Fibroblast of skin of abdomen (primary cell): ENCODE measurements around the gene LCNL1.

Source experiments
- DNase-seq: peaks from one replicate; pipeline ENCODE4 v3.0.0-alpha.2; 2013

LCNL1 gene

GRCh38 chr9:136960212-136960937, 22.4 kb upstream of the LCNL1 start:
- DNase-seq, result no peak

DNA sequence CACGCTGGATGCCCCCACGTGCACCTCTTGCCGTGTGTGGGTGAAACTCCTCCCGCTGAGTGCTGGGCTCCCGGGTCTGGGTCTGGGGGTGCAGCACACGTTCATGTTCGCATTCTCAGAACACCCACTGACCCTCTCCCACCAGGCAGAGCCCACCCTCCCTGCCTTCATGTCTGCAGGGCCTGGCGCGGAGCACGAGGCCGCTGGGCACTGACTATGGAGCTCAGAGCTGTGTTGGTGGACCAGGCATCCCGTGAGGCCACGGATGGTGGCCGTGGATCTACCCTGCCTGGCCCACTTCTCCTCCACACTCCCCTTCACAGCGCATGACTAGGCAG, 21.9 kb upstream of the LCNL1 start:
- DNase-seq, result no peak

GRCh38 chr9:136961279-136962065, 21.3 kb upstream of the LCNL1 start:
- no peak for DNase-seq

DNA sequence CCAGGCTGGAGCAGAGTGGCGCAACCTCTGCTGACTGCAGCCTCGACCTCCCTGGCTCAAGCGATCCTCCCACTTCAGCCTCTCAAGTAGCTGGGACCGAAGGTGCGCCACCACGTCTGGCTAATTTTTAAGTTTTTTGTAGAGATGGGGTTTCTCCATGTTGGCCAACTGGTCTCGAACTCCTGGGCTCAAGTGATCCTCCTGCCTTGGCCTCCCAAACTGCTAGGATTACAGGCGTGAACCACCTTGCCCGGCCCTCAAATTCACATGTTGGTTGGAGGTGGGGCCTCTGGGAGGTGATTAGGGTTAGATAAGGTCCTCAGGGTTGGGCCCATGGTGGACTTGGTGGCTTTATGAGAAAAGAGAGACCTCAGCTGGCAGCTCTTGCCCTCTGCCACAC, 20.6 kb upstream of the LCNL1 start:
- no peak for DNase-seq

DNA sequence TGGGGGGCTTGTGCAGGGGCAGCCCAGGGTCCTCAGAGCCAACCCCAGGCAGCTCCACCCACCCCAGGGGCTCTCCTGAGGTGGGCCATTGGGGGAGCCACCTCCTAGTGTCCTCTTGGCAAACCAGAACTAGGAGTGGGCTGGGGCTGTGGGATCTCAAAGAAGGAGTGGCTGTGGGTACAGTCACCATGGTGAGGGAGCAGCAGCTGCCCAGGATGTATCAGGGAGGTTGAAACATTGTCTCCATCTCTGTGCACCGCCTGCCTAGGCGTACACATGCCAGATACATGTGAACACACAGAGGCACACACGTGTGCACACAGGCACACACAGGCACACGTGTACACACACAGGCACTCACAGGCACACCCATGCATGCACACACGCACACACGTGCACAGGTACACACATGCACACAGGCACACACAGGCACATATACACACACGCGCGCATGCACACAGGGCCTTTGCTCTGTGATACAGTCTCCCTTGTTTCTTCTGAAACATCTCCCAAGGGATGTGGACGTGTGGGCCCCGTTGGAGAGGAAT, 20.0 kb upstream of the LCNL1 start:
- no peak for DNase-seq

DNA sequence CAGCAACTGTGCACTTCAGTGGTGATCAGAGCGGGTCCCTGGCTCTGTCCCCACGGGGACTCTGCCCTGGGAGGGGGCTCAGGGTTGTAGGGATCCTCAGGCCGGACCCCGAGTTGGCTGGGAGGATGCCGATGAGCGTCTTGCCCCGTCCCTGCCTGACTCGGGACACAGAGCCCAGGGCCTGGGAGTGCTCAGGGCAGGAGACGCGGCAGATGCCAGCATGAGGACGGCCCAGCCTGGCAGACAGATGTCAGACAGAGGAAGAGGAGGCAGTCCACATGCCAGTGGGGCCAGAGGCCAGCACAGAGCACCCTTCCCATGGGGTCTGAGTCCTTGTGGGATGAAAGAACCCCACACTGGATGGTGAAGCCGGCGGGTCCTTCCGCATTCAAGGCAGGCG, 19.5 kb upstream of the LCNL1 start:
- DNase-seq, result no peak

- no peak for DNase-seq
Measured at GRCh38 chr9:136963751-136964150, 19.0 kb upstream of the LCNL1 start.

GRCh38 chr9:136964171-136964689, 18.6 kb upstream of the LCNL1 start:
- no peak for DNase-seq

DNA sequence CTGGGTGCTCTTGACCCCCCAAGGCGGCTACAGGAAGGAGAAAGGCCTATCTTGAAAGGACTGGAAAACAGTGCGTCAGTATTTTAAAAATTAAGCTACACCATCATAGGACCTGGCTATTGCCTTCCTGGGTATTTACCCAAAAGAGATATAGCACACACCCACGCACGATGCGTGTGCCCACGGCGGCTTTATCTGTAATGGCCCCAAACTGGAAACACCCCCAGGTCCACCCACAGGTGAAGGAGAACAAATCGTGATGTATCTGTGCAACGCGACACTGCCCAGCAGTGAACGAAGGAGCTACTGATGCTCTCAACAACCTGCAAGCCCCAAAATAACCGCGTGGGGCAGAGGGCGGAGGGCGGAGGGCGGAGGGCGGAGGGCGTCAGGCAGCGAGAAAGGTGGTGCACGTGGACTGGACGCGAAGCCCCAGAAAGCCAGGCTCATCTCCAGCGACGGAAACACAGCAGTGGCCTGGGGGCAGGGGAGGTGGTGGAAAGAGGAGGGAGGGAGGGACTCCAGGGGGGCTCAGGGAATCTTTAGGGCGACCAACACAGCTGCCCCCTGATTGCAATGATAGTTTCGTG, 17.9 kb upstream of the LCNL1 start:
- DNase-seq, result no peak

DNA sequence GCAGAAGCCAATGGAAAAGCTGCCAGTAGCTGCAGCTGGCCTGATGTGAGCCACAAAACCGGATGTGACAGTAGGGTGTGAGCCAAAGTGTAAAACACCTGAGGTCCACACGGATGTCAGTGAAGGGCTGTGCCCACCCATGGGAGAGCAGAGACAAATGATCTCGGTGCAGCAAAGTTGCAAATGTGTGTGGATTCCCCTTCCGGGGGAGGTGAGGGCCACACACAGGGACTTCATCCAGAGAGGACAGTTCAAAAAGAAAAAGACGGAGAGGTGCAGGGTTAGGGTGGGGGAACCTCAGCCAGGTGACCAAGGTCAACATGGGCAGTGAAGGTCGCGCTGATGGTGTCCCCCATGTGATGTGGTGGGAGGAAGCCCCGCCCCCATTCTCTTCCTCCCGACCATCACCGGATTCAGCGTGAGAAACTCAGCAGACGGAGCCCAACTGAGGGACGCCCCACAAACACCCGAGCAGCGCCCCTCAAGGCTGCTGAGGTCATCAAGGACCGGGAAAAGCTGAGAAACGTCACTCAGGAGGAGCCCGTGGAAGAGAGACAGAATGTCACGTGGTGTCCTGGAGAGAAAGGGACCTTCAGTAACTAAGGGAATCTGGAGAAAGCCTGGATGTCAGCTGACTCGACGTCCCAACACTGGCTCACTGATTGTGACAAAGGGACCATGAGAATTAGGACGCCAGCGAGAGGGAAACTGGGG, 16.9 kb upstream of the LCNL1 start:
- no peak for DNase-seq

DNA sequence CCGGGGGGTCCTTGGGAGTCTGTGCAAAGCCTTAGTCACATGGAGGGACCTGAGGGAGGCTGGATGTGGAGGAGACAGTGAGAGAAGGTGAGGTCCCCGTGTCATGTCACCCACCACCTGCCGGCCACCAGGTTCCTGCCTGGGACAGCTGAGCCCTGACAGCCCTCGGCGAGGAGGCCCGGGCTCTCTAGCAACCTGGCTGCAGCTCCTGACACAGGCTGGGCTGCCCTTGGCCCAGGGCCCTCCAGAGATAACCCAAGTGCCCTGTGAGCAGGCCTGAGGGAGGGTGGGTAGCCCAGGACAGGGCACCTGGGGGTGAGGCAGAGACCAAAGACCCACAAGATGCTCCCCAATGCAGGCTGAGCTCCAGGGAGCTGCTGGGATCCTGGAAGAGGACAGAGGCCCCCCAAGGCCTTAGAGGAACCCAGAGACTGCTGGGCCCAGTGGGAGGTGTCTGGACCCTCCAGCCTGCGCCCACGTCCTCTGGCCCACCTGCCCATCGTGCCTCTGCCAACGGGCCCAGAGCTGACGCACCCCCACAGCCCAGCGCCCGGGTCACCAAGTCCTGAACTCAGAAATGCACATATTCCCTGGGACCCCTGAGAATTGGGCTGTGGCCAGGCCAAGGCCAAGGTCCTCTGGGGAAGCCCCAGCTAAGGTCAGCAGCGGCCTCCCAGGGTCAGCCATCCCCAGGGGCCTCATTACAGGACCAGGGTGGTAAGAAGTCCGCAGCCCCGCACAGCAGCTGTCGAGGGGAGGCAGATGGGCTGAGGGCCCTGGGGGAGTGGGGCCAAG, 14.3 kb upstream of the LCNL1 start:
- DNase-seq, result no peak

DNA sequence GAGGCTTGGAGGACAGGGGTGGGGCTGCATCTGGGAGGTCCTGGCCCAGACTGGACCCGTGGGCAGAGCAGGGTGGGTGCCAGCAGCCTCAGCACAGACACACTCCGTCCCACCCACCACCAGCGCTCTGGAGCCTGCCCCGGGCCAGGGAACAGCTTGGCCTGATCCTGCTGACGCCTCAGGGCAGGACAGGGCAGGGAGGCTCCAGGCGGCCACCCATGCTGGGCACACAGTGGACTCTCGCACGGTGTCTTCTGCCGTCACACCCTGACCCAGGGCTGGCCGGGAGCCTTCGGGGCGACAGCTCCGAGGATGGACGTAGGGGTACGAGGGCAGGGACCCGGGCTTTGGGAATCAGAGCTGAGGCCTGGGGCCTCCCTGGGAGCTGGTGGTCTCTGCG, 13.6 kb upstream of the LCNL1 start:
- no peak for DNase-seq

DNA sequence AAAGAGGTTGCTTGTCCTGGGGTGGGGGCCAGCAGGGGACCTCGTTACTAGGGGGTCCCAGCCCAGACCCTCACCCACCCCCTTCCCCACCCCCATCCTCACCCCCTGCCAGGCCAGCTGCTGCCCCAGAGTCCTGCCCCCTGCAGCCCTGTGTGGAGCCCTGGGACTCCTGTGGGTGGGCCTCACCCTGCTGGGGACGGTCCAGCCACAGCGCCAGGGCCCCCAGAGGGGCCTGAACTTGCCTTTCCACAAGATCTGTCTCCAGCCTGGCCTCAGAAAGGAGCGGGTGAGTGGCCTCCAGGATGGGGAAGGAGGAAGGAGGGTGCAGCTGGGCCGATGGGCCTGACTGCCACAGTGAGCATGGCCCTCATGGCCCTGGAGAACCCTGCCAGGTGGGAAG, 13.0 kb upstream of the LCNL1 start:
- no peak for DNase-seq

- no peak for DNase-seq
Measured at GRCh38 chr9:136970361-136970760, 12.4 kb upstream of the LCNL1 start.

GRCh38 chr9:136971746-136972145, 11.0 kb upstream of the LCNL1 start:
- DNase-seq, result no peak

- DNase-seq, result no peak
Measured at GRCh38 chr9:136972335-136972734, 10.5 kb upstream of the LCNL1 start.

DNA sequence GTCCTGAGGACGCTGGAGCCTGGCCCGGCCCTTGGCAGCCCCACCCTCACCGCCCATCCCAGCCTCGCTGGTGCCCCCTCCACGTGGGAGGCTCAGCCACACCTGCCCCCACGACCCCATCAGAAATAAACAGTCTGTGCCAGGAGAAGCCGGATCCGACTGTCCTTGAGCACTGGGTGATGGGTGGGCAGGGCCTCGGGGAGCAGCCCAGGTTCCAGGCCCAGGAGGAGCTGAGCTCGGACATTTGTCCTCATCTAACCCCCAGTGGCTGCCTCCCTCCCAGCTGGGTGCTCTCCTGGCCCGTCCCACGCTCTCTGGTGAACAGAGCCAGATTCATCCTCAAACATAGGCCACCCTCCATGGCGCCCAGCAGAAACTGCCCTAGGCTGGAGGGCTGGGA, 10.1 kb upstream of the LCNL1 start:
- no peak for DNase-seq

DNA sequence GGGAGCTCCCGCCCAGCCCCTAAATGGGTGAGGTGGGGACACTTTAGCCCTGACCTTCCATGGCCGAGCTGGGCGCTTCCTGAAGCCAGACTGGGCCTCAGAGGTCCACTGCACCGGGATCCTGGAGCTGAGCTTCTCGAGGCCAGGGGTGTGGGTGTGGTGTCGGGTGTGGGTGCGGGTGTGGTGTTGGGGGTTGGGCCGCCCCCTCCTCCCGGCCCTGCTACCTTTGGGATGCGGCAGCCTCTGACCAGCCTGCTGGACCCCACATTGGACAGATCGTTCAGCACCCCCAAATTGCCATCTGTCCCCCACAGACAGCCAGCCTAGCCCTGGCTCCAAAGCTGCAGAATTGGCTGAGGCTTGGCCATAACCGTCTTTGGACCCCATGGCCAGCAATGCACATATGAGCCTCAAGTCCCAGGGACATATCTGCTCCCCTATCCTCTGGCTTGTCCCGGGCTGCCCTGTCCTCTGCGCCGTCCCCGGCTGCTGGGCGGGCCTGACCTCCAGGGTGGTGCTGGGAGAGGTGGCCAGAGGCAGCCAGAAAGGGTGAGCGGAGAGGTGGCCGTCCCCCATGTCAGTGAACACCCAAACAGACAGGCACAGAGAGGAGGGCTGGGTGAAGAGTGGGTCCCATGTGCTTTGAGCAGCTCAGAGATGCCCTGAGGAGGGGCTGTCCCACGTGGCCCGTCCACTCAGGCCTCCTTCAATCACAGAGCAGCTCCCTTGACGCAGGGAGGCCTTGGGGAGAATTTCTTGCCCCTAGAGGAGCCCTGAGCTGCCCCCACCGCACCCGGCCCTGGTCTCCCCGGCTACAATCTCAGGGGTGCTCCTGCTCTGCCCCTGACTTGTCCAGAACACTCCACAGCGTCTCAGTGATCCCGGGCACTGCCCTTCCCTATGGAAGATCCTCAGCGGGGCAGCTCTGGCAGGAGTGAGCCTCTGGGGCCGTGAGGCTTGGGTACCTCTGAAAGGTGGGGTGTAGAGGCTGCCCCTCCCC, 8.9 kb upstream of the LCNL1 start:
- DNase-seq, result no peak

- no peak for DNase-seq
Measured at GRCh38 chr9:136974817-136975535, 7.8 kb upstream of the LCNL1 start.

DNA sequence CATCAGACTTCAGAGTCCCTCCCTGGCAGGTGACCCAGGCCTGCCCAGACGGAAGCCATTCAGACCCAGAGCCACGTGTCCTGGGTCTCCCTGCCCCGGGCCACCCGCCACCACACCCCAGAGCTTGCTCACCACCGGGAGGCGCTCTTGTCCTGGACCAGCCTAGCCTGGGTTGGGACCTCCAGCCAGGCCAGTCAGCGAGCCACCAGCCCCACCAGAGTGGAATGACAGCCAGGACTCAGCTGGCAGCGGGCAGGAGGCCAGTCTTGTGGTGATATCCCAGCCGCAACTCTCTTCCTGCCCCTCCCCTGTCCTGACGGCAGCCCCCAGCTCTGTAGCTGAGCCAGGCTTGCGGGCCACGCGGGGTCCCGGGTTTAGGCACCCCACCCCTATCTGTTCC, 7.1 kb upstream of the LCNL1 start:
- no peak for DNase-seq
